Osteocyte (in vitro differentiated cells): ENCODE data around the gene ZNF506. TPM values are rescaled to one million over a fixed set of nuclear protein-coding genes. Genes with fewer than 3 reads are reported as not detected.
"Not testable (repeated sequence)": the region's sequence is repeated elsewhere in the genome, so short reads cannot be mapped to it uniquely, and the experiment has no call there.

Experiments
- DNase-seq: peaks from one replicate; pipeline ENCODE4 v3.0.0; 2021; ENCODE audit warnings: mixed read lengths; ENCODE audit not compliant: unreplicated experiment; ENCODE audit errors: extremely low spot score
- H3K27ac Mint-ChIP-seq: one replicate; pipeline ENCODE4 v1.8.0; 2021; ENCODE audit warnings: mild to moderate bottlenecking, mixed read lengths; ENCODE audit not compliant: unreplicated experiment
- H3K27me3 Mint-ChIP-seq: one replicate; pipeline ENCODE4 v1.8.0; 2021; ENCODE audit warnings: mixed read lengths; ENCODE audit not compliant: unreplicated experiment
- H3K36me3 Mint-ChIP-seq: one replicate; pipeline ENCODE4 v1.8.0; 2021; ENCODE audit warnings: mixed read lengths; ENCODE audit not compliant: unreplicated experiment
- H3K4me1 Mint-ChIP-seq: one replicate; pipeline ENCODE4 v1.8.0; 2021; ENCODE audit warnings: mixed read lengths; ENCODE audit not compliant: unreplicated experiment
- H3K4me3 Mint-ChIP-seq: one replicate; pipeline ENCODE4 v1.8.0; 2021; ENCODE audit warnings: mild to moderate bottlenecking, moderate library complexity, mixed read lengths; ENCODE audit not compliant: unreplicated experiment
- H3K9me3 Mint-ChIP-seq: one replicate; pipeline ENCODE4 v1.8.0; 2021; ENCODE audit warnings: mixed read lengths; ENCODE audit not compliant: unreplicated experiment
- total RNA-seq: library from RNA; stranded (reverse); gene quantifications from 2 replicates; pipeline ENCODE4 v1.2.1, GENCODE V29; 2021
- TF ChIP-seq, protein P1 (sequence below): fragments of 200-600 bp; sonication (generic); IDR thresholded peaks from 2 replicates; pipeline ENCODE4 v1.5.0; 2021; ENCODE audit warnings: antibody characterized with exemption, mild to moderate bottlenecking, moderate library complexity

Gene ZNF506
- total RNA-seq, 1 donor from 2014 or later: 10.5 TPM

DNA sequence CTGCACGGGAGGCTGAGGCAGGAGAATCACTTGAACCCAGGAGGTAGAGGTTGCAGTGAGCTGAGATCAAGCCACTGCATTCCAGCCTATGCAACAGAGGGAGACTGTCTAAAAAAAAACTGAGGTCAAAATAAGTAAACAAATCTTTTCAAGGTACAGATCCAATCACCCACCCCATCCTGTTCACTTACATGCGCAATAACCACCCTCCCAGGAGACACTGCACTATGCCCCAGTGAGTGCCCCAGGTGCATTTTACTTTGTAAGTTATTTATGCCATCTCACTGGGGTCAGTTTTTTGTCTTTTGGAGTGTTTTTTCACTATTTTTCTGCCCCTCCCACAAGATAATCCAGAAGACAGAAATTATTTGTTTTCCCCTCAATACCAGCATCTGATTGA, 37.2 kb upstream of the ZNF506 start:
- Mint-ChIP-seq H3K36me3 (no peaks in the 10 kb centered on the region), H3K27ac (no peak overlapping the region), H3K4me1 (no peaks in the 10 kb centered on the region), H3K4me3 (no peak overlapping the region), H3K27me3 (no peaks in the 10 kb centered on the region), H3K9me3 (peaks cover 31% of the 10 kb centered on the region)
- TF ChIP-seq, protein P1, sequence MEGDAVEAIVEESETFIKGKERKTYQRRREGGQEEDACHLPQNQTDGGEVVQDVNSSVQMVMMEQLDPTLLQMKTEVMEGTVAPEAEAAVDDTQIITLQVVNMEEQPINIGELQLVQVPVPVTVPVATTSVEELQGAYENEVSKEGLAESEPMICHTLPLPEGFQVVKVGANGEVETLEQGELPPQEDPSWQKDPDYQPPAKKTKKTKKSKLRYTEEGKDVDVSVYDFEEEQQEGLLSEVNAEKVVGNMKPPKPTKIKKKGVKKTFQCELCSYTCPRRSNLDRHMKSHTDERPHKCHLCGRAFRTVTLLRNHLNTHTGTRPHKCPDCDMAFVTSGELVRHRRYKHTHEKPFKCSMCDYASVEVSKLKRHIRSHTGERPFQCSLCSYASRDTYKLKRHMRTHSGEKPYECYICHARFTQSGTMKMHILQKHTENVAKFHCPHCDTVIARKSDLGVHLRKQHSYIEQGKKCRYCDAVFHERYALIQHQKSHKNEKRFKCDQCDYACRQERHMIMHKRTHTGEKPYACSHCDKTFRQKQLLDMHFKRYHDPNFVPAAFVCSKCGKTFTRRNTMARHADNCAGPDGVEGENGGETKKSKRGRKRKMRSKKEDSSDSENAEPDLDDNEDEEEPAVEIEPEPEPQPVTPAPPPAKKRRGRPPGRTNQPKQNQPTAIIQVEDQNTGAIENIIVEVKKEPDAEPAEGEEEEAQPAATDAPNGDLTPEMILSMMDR: no peak
- no peak for DNase-seq

DNA sequence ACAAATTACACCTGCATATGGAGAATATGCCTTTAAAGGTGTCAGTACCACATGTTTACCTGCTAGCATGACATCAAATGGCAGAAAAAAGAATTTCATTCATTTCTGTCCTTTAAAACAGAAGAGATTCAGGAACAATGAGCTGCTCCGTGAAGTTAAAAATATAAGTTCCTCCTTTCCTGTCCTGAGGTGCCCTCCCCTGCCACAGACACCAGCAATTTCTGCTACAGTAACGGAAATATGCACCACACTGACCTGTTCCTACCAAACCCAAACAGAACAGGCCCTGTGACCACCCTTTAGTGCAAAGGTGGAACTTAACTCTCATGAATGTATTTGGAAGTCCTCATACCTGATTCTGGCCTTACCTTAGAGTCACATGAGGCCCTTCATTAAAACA, 30.2 kb upstream of the ZNF506 start:
- H3K9me3 Mint-ChIP-seq: peaks cover 27% of the 10 kb centered on the region
- H3K27me3 Mint-ChIP-seq, H3K27ac Mint-ChIP-seq, H3K4me3 Mint-ChIP-seq, H3K4me1 Mint-ChIP-seq, H3K36me3 Mint-ChIP-seq, DNase-seq: not testable (repeated sequence)

DNA sequence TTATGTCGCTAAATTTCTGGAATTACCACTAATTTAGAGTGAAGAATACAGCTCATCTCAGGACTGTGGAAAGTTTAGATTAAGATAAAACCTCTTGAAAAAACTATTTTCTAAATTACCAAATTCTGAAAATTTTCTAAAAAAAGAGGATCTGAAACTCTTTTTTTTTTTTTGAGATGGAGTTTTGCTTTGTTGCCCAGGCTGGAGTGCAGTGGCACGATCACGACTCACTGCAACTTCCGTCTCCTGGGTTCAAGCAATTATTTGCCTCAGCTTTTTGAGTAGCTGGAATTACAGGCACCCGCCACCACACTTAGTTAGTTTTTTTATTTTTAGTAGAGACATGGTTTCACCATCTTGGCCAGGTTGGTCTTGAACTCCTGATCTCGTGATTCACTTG, 27.5 kb upstream of the ZNF506 start:
- H3K4me1 Mint-ChIP-seq: no peaks in the 10 kb centered on the region
- no peak overlapping the region for H3K4me3 Mint-ChIP-seq
- DNase-seq: no peak
- TF ChIP-seq, protein P1: no peak
- H3K36me3 Mint-ChIP-seq: no peaks in the 10 kb centered on the region
- no peaks in the 10 kb centered on the region for H3K27me3 Mint-ChIP-seq
- peaks cover 19% of the 10 kb centered on the region for H3K9me3 Mint-ChIP-seq
- H3K27ac Mint-ChIP-seq: no peak overlapping the region

DNA sequence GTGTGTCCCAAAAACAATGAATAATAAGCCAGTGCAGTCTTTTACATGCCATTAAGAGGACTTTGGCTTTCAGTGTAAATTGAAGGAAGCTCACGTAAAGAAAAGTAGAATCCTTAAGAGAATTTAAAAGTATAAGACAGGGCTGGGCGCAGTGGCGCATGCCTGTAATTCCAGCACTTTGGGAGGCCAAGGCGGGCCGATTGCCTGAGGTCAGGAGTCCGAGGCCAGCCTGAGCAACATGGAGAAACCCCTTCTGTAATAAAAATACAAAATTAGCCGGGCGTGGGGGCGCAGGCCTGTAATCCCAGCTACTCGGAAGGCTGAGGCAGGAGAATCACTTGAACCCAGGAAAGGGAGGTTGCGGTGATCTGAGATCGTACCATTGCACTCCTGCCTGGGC, 26.2 kb upstream of the ZNF506 start:
- H3K9me3 Mint-ChIP-seq: peaks cover 18% of the 10 kb centered on the region
- H3K27ac Mint-ChIP-seq: no peak overlapping the region
- H3K36me3 Mint-ChIP-seq: no peaks in the 10 kb centered on the region
- DNase-seq: no peak
- TF ChIP-seq, protein P1: no peak
- H3K4me3 Mint-ChIP-seq: no peak overlapping the region
- H3K4me1 Mint-ChIP-seq: no peaks in the 10 kb centered on the region
- no peaks in the 10 kb centered on the region for H3K27me3 Mint-ChIP-seq

DNA sequence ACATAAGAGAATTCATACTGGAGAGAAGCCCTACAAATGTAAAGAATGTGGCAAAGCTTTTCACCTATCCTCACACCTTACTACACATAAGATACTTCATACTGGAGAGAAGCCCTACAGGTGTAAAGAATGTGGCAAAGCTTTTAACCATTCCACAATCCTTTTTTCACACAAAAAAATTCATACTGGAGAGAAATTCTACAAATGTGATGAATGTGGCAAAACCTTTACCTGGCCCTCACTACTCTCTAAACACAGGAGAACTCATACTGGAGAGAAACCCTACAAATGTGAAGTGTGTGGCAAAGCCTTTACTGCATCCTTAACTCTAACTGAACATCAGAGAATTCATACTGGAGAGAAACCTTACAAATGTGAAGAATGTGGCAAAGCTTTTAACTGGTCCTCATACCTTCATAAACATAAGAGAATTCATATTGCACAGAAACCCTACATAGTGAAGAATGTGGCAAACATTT, 14.0 kb upstream of the ZNF506 start:
- no peak for DNase-seq
- H3K4me1 Mint-ChIP-seq: no peaks in the 10 kb centered on the region
- no peak overlapping the region for H3K4me3 Mint-ChIP-seq
- no peak overlapping the region for H3K27ac Mint-ChIP-seq
- TF ChIP-seq, protein P1: no peak
- peaks cover 36% of the 10 kb centered on the region for H3K9me3 Mint-ChIP-seq
- peaks cover 5% of the 10 kb centered on the region for H3K36me3 Mint-ChIP-seq
- H3K27me3 Mint-ChIP-seq: no peaks in the 10 kb centered on the region

DNA sequence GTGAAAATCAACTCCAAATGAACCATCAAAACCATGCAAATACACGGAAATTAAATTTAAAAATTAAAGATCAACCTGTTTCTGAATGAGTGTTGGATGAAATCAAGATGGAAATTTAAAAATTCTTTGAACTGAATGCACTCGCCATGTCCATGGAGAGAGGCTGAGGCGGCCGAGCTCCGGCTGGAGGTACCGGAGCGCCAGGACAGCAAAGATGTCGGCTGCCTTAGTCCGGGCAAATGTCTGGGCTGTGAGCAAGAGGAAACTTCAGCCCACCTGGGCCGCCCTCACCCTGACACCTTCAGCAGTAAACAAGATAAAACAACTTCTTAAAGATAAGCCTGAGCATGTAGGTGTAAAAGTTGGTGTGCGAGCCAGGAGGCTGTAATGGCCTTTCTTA, 5.3 kb upstream of the ZNF506 start:
- no peak for DNase-seq
- H3K27me3 Mint-ChIP-seq: no peaks in the 10 kb centered on the region
- TF ChIP-seq, protein P1: no peak
- H3K4me3 Mint-ChIP-seq: no peak overlapping the region
- no peak overlapping the region for H3K27ac Mint-ChIP-seq
- peaks cover 7% of the 10 kb centered on the region for H3K36me3 Mint-ChIP-seq
- peaks cover 59% of the 10 kb centered on the region for H3K9me3 Mint-ChIP-seq
- H3K4me1 Mint-ChIP-seq: peaks cover 1% of the 10 kb centered on the region
